ENCODE data around the gene GIT1.

The GIT1 gene

GRCh38 chr17:29613856-29614255 lies 24.4 kb upstream of the GIT1 start:
- H2AFZ ChIP-seq (ENCODE audit: low read length) = no peak overlapping the region
- H4K20me1 ChIP-seq (ENCODE audit: insufficient read depth, low read length) = no peaks in the 10 kb centered on the region
- peak overlapping the region; percentile 43; the same call in 1 of the 2 replicates for H3K9ac ChIP-seq (ENCODE audit: low read length)
- no peaks in the 10 kb centered on the region for H3K36me3 ChIP-seq (ENCODE audit: insufficient read depth, low read length)
- no peaks in the 10 kb centered on the region for H3K9me2 ChIP-seq (ENCODE audit: low read depth, low read length)
- H3K4me1 ChIP-seq (ENCODE audit: insufficient read depth, low read length, severe bottlenecking) = peaks cover 57% of the 10 kb centered on the region
- H3K4me2 ChIP-seq (ENCODE audit: low read length) = peak overlapping the region; percentile 82
- no peak overlapping the region for H3K27ac ChIP-seq (ENCODE audit: low read depth, low read length, poor library complexity, severe bottlenecking)
- no peaks in the 10 kb centered on the region for H3K9me3 ChIP-seq (ENCODE audit: low read length)
- peak overlapping the region; percentile 58 for H3K4me3 ChIP-seq (ENCODE audit: low read depth, low read length, poor library complexity, severe bottlenecking)
- no peaks in the 10 kb centered on the region for H3F3A ChIP-seq (ENCODE audit: insufficient read depth, low read length)
- H3K27me3 ChIP-seq (ENCODE audit: insufficient read depth, low read length) = peaks cover 4% of the 10 kb centered on the region; the same call in 1 of the 2 replicates
- TF ChIP-seq CTCF (IDR thresholded peaks at IDR 0.05; ENCODE audit: low read length) (no peak), EZH2 (IDR thresholded peaks at IDR 0.05; ENCODE audit: borderline replicate concordance, low read length) (no peak)
- H3K79me2 ChIP-seq (ENCODE audit: insufficient read depth, low read length) = no peaks in the 10 kb centered on the region

- Histone ChIP-seq H3K36me3 (ENCODE audit: insufficient read depth, low read length) (no peaks in the 10 kb centered on the region), H2AFZ (ENCODE audit: low read length) (no peak overlapping the region), H3K4me2 (ENCODE audit: low read length) (peak overlapping the region; percentile 82), H3K4me3 (ENCODE audit: low read depth, low read length, poor library complexity, severe bottlenecking) (peak overlapping the region; percentile 58), H3K27ac (ENCODE audit: low read depth, low read length, poor library complexity, severe bottlenecking) (no peak overlapping the region), H3F3A (ENCODE audit: insufficient read depth, low read length) (no peaks in the 10 kb centered on the region), H3K9ac (ENCODE audit: low read length) (peak overlapping the region; percentile 43; the same call in 1 of the 2 replicates), H4K20me1 (ENCODE audit: insufficient read depth, low read length) (no peaks in the 10 kb centered on the region), H3K79me2 (ENCODE audit: insufficient read depth, low read length) (no peaks in the 10 kb centered on the region), H3K4me1 (ENCODE audit: insufficient read depth, low read length, severe bottlenecking) (peaks cover 60% of the 10 kb centered on the region), H3K9me2 (ENCODE audit: low read depth, low read length) (no peaks in the 10 kb centered on the region), H3K27me3 (ENCODE audit: insufficient read depth, low read length) (peaks cover 4% of the 10 kb centered on the region; the same call in 1 of the 2 replicates), H3K9me3 (ENCODE audit: low read length) (no peaks in the 10 kb centered on the region)
- TF ChIP-seq EZH2 (IDR thresholded peaks at IDR 0.05; ENCODE audit: borderline replicate concordance, low read length) (no peak), CTCF (IDR thresholded peaks at IDR 0.05; ENCODE audit: low read length) (peak; percentile 81)
Measured at GRCh38 chr17:29613352-29613837, 23.9 kb upstream of the GIT1 start.

- no peaks in the 10 kb centered on the region for H3K79me2 ChIP-seq (ENCODE audit: insufficient read depth, low read length)
- peaks cover 60% of the 10 kb centered on the region for H3K4me1 ChIP-seq (ENCODE audit: insufficient read depth, low read length, severe bottlenecking)
- H2AFZ ChIP-seq (ENCODE audit: low read length) = no peak overlapping the region
- H3F3A ChIP-seq (ENCODE audit: insufficient read depth, low read length) = no peaks in the 10 kb centered on the region
- H3K36me3 ChIP-seq (ENCODE audit: insufficient read depth, low read length) = no peaks in the 10 kb centered on the region
- H4K20me1 ChIP-seq (ENCODE audit: insufficient read depth, low read length) = no peaks in the 10 kb centered on the region
- no peaks in the 10 kb centered on the region for H3K9me3 ChIP-seq (ENCODE audit: low read length)
- TF ChIP-seq EZH2 (IDR thresholded peaks at IDR 0.05; ENCODE audit: borderline replicate concordance, low read length) (no peak), CTCF (IDR thresholded peaks at IDR 0.05; ENCODE audit: low read length) (no peak)
- H3K27ac ChIP-seq (ENCODE audit: low read depth, low read length, poor library complexity, severe bottlenecking) = no peak overlapping the region
- peak overlapping the region; percentile 58 for H3K4me3 ChIP-seq (ENCODE audit: low read depth, low read length, poor library complexity, severe bottlenecking)
- peaks cover 4% of the 10 kb centered on the region; the same call in 1 of the 2 replicates for H3K27me3 ChIP-seq (ENCODE audit: insufficient read depth, low read length)
- H3K9me2 ChIP-seq (ENCODE audit: low read depth, low read length) = no peaks in the 10 kb centered on the region
- peak overlapping the region; percentile 36; the same call in 1 of the 2 replicates for H3K9ac ChIP-seq (ENCODE audit: low read length)
- peak overlapping the region; percentile 82 for H3K4me2 ChIP-seq (ENCODE audit: low read length)
Measured at GRCh38 chr17:29612404-29613280, 23.2 kb upstream of the GIT1 start.
